GM12891 (cell line): Measurements from ENCODE around the gene PXK.

Experiments used
- POLR2A ChIP-seq: IDR thresholded peaks from 2 replicates; pipeline ENCODE4 v1.6.1; 2011; ENCODE audit warnings: low read depth, low read length, control low read depth
- TAF1 ChIP-seq: IDR thresholded peaks from 2 replicates; pipeline ENCODE4 v1.6.1; 2011; ENCODE audit warnings: low read depth, low read length, control low read depth

DNA sequence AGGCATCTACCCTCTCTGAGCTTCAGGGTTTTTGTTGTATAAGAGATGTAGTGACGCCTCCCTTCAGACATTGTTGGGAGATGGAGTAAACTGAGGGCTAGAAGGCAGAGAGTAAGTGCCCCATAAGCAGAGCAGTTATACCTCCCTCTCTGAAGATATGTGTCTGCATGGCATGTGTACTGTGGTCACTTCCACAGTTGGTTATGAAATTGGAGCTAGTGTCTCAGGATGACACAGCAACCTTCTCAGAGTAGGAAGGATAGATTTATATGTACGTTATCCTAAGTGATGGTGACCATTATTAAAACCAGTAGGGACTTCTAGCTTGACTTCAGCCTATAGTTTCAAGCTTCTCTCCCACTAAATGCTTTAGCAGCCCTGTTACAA is 17.9 kb downstream of the PXK start:
- TF ChIP-seq POLR2A: no peak
- TF ChIP-seq TAF1: no peak
